ENCODE measurements around the gene INHBC. TPM values are rescaled to one million over a fixed set of nuclear protein-coding genes. Genes with fewer than 3 reads are reported as not detected.
A peak's percentile ranks its signal among the peaks of the same experiment; 100 is the strongest.

Gene INHBC
- total and polyA plus RNA-seq, 2 donors (not counting 1 experiment from before 2014, with no cell fraction given), result 0.17 to 0.31 TPM

- peak overlapping the region; percentile 99 for H3K4me3 Mint-ChIP-seq
- ChIA-PET POLR2A (interaction anchor here (0.5 to 5.3 kb wide), 8 partner anchors 10 to 724 kb away, joined by 3 to 39 read pairs (median 4); partner anchors contain the start of genes DDIT3 and PRIM1), CTCF (interaction anchor here (0.9 to 10.4 kb wide), 9 partner anchors 10 to 168 kb away, joined by 3 to 166 read pairs (median 5); partner anchors contain the start of genes DDIT3, GLI1, INHBE and MARS1)
- DNase-seq, result peak; percentile 65
- peak overlapping the region; percentile 43 for H2AFZ ChIP-seq (ENCODE audit: insufficient read depth, low read depth, low read length, poor library complexity, severe bottlenecking)
- ATAC-seq (ENCODE audit: low read depth), result peak; percentile 25
- TF ChIP-seq CTCF (IDR thresholded peaks at IDR 0.05) (peak; percentile 87), EZH2 (IDR thresholded peaks at IDR 0.05; ENCODE audit: borderline replicate concordance, insufficient read depth, low read depth, low read length, poor library complexity, severe bottlenecking) (no peak)
- H3K4me1 ChIP-seq (ENCODE audit: control insufficient read depth in 2 of 2, insufficient read depth in 2 of 2, low read length in 2 of 2), result peaks cover 63 to 84% of the 10 kb centered on the region in 2 donors
- peak overlapping the region; percentile 91 to 99 for H3K27ac ChIP-seq (ENCODE audit: low read length in 2 of 2)
- no peaks in the 10 kb centered on the region for H3K27me3 ChIP-seq (replicated peaks in 1 of 4; ENCODE audit: control extremely low read depth in 1 of 4, control insufficient read depth in 3 of 4, insufficient read depth in 4 of 4, low read length in 3 of 4)
- peaks cover 23% of the 10 kb centered on the region for H4K20me1 ChIP-seq (ENCODE audit: control insufficient read depth, insufficient read depth, low read length, poor library complexity, severe bottlenecking)
- peaks cover 72% of the 10 kb centered on the region for H3K79me2 ChIP-seq (ENCODE audit: control insufficient read depth, insufficient read depth, low read length)
- H3K4me3 ChIP-seq (ENCODE audit: control extremely low read depth in 1 of 5, extremely low read depth in 1 of 5, insufficient read depth in 1 of 5, low read depth in 2 of 5, low read length in 4 of 5), result peak overlapping the region; percentile 78 to 94 (median 85)
- intact Hi-C loops (cut with micrococcal nuclease), result loop anchor here (1.0 to 5.0 kb wide), 2 partner anchors 14 to 146 kb away; no protein-coding TSS in a partner anchor
- H3K9me3 ChIP-seq (ENCODE audit: control extremely low read depth in 1 of 3, control insufficient read depth in 2 of 3, insufficient read depth in 1 of 3, low read length in 2 of 3), result no peaks in the 10 kb centered on the region
- H3K9ac ChIP-seq (ENCODE audit: low read length), result peak overlapping the region; percentile 88
- no peaks in the 10 kb centered on the region for H3K9me3 Mint-ChIP-seq (ENCODE audit: insufficient read depth)
- no peaks in the 10 kb centered on the region for H3K27me3 Mint-ChIP-seq
- H3K4me2 ChIP-seq (replicated peaks; ENCODE audit: low read depth, low read length, poor library complexity, severe bottlenecking), result peak overlapping the region; percentile 95
- 2% methylated on average over 18 of the region's 29 CpGs for WGBS (ENCODE audit: insufficient coverage)
- peaks cover 81% of the 10 kb centered on the region for H3K4me1 Mint-ChIP-seq
- peaks cover 2 to 36% of the 10 kb centered on the region in 2 experiments for H3K36me3 ChIP-seq (replicated peaks in 1 of 2; ENCODE audit: control extremely low read depth in 1 of 2, control insufficient read depth in 1 of 2, extremely low read depth in 1 of 2, insufficient read depth in 2 of 2, low read length in 1 of 2)
- peak overlapping the region; percentile 98 for H3K27ac Mint-ChIP-seq
These were observed 41.8 kb downstream of the INHBC start for GRCh38 chr12:57476162-57476992.

Measured in B cell (primary cell).